GM10847 (cell line): ENCODE results near the gene DZIP1.

Source experiments
- POLR2A ChIP-seq: IDR thresholded peaks from 2 replicates; pipeline ENCODE4 v1.6.1; 2011; ENCODE audit not compliant: insufficient read length; ENCODE audit errors: extremely low read depth

The DZIP1 gene

DNA sequence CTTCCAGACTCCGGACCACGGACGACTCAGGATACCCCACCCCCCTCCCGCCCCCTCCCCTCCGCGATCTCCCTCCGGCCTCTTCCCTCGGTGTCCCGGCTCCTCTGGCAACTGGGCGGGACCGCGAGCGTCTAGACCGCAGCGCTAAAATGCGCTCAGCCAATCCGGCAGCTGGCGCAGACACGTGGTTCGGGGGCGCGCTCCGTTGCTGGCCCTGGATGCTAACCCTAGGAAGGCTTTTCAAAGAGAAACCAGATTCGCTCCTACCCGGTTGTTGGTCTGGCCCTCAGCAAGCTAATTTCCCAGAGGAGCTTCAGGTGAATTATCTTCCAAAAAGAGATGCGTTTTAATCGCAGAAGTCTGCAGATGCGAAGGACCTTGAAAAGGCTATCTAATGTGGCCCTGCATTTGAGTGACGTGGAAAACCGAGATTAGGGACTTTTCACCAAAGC, at the start of gene DZIP1:
Gene DZIP1 (minus strand): TSS at position 106 of the 452 bp plus-strand sequence. CDS start 2,677 bp downstream, outside the sequence.
- no peak for TF ChIP-seq POLR2A

DNA sequence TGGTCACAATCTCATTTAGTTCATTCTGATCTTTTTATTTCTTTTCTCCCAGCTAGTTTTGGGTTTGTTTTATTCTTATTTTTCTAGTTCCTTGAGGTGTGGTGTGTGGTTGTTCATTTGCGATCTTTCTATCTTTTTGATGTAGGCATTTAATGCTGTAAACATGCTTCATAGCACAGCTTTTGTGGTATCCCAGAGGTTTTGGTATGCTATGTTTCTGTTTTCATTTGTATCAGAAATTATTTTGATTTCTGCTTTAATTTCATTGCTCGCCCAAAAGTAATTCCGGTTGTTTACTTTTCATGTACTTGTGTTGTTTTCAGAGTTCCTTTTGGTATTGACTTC, 45.0 kb upstream of the DZIP1 start:
- no peak for TF ChIP-seq POLR2A

- no peak for TF ChIP-seq POLR2A
These were observed 39.9 kb upstream of the DZIP1 start for GRCh38 chr13:95684418-95684817.

- no peak for TF ChIP-seq POLR2A
These were observed 35.2 kb upstream of the DZIP1 start for GRCh38 chr13:95679722-95680121.

DNA sequence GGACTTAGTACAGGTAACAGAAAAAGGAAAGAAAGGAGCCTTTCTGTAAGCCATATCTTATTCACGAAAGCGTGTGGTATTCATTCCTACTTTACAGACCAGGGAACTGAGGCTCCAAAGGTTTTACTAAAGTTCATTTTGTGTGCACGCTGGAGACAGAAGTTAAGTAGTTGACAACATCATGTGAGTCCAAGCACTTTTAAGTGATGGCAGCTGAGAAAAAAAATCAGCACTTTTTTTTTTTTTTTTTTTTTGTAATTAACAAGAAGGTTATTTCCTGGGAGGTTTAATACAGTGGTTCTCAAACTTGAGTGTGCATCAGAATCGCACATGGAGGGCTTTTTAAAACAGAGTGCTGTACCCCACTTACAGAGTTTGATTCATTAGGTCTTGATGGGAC, 34.5 kb upstream of the DZIP1 start:
- no peak for TF ChIP-seq POLR2A

DNA sequence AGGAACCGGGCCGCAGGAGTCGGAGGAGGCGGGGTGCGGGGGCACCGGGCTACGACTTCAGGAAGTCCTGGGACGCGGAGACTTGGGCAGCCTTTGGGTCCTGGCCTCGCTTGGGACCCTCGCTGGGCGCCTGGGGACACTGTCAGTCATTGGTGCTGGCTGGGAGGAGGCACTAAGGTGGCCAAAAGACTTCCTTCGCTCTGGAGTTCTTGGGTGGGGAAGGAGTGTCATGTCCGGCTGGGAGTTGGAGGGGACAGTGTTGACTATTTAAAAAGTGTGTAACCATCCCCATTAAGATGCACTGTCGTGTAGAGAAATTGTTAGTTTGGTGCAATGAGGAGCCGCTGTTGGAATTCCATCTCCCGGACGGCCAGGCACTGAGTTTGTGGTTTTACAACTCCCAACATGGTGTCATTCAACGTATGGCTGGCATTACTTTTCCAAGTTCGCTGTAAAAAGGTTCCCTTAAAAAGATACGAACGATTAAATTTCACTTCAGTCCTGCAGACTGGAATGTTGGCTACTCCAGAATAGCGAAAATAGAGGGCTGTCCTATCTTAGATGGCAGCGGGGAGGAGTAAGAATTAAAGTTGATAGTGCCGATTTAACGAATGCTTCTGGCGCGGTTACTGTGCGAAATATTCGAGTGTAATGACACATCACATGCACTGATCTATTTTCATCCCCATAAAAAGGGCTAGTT, 33.2 kb upstream of the DZIP1 start:
- TF ChIP-seq POLR2A: no peak

- peak; percentile 96 for TF ChIP-seq POLR2A
These were observed 32.5 kb upstream of the DZIP1 start, which contains the start of gene DNAJC3 for GRCh38 chr13:95676762-95677563. TSS of gene DNAJC3 (plus strand) at chr13:95677139. CDS start at chr13:95677256, 117 bp downstream.

GRCh38 chr13:95676105-95676761, 31.7 kb upstream of the DZIP1 start:
- no peak for TF ChIP-seq POLR2A

DNA sequence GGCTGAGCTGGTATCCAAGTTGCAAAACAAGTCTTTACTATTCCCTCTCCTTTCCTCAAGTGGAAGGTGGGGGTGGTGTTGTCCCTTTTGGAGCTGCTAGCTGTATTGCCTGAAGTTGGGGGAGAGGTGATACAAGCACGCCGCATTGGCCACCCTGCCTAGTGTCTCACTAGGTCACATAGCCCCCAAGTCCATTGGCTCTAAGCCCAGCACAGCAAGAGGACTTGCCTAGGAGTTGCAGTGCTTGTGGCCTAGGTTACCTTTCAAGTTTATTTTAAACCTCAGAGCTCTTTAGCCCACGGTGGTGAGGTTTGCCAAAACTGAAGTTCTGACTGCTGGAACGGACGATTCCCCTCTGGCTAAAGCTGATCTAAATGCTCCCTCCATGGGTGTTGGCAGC, 27.1 kb upstream of the DZIP1 start:
- TF ChIP-seq POLR2A: no peak

DNA sequence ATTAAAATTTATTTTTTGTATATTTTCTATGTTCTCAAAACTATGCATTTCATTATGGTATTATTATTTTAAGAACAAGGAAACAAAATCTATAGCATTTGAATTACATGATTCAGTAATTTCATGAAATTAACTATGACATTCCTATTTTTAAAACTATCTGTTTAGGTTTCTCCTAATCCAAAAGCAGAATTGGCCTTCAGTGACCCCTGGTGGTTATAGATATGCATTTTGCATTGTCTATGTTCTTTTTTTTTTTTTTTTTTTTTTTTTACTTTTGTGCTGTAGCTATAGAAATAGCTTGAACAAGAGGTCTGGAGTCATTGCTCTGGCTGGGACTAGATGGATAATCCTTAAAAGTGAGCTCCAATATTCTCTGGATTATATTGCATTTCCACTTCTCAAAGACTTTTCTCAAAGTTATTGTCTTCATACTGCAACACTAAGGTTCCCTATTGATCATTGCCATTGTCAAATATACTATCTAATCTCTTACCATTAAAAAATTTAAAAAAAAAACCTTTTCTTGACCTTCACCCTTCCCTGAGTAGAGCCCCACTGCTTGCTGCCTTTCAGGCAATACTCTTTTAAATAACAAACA, 16.6 kb upstream of the DZIP1 start:
- no peak for TF ChIP-seq POLR2A

DNA sequence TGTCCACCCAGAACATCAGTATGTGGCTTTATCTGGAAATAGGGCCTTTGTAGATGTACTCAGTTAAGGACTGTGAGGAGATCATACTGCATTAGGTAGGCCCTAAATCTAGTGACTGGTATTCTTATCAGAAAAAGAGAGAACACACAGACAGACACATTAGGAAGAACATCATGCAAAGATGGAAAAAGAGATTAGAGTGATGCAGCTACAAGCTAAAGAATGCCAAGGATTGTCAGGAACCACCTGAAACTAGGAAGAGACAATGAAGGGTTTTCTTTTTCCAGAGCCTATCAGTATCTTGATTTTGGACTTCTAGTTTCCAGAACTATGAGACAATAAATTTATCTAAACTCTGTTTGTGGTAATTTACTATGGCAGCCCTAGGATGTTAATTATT, 15.0 kb upstream of the DZIP1 start:
- TF ChIP-seq POLR2A: no peak

DNA sequence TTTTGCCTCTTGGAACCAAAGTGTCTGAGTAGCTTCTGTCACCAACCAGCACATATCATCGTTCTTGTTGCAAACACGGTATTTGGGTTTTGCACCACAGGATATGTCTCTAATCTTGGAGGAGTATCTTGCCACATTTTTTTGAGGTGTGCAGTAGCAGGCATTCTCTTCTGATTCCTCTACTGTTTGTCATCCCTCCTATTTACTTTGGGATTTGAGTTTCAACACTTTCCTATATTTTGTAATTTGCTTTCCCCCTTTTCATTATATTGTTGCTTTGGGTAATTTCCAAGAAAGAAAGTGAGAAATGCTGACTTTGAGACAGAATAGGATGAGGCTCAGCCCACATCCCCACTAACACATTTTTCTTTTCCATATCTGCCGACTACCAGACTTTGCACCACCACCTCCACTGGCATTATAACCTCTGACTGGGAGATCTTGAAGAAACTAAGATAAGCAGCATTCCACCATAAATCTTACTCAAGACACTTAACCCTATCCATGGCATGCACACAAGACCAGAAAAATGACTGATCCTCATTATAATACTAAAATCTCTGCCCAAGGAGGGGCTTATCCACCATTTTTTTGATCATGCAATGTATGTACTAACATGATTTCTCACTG, 12.0 kb upstream of the DZIP1 start:
- TF ChIP-seq POLR2A: no peak

DNA sequence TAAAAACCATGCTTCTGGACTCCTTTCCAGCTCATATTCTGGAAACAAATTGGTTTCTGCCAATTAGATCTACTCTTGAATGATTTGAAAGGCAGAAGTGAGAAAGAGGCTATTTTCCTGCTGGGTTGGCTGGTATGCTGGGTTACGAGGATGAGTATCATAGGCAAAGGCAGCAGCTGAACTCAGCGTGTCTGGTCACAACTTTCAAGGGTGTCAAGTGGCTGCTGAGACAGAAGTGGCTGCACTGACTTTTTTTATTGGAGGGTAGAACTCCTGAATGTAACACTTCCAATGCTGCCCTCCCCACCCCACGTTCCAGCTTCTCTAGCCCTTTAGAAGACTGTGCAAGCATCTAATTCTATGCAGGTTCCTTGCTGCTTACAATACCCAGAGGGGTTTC, 8.3 kb upstream of the DZIP1 start:
- no peak for TF ChIP-seq POLR2A

GRCh38 chr13:95652244-95652764, 7.8 kb upstream of the DZIP1 start:
- no peak for TF ChIP-seq POLR2A

GRCh38 chr13:95650696-95651095, 6.2 kb upstream of the DZIP1 start:
- no peak for TF ChIP-seq POLR2A
